IPS-15b (cell line): Measurements from ENCODE around the gene TMEM184B.
A peak's percentile ranks its signal among the peaks of the same experiment; 100 is the strongest.

Experiments used
- H3K27me3 ChIP-seq: one replicate; pipeline ENCODE4 v1.6.1; 2013; ENCODE audit warnings: low read length; ENCODE audit not compliant: control insufficient read depth, insufficient read depth
- H3K36me3 ChIP-seq: one replicate; pipeline ENCODE4 v1.6.1; 2013; ENCODE audit warnings: low read length; ENCODE audit not compliant: control insufficient read depth, insufficient read depth
- H3K4me1 ChIP-seq: one replicate; pipeline ENCODE4 v1.6.1; 2013; ENCODE audit warnings: mild to moderate bottlenecking, low read length; ENCODE audit not compliant: control insufficient read depth, insufficient read depth
- H3K4me3 ChIP-seq: one replicate; pipeline ENCODE4 v1.5.1; 2013; ENCODE audit warnings: low read depth, low read length
- H3K9ac ChIP-seq: one replicate; pipeline ENCODE4 v1.6.1; 2013; ENCODE audit warnings: low read depth, mild to moderate bottlenecking, low read length
- H3K9me3 ChIP-seq: one replicate; pipeline ENCODE4 v1.6.1; 2013; ENCODE audit warnings: mild to moderate bottlenecking, low read length; ENCODE audit not compliant: control insufficient read depth, insufficient read depth

TMEM184B gene

GRCh38 chr22:38272373-38273134 is at the start of gene TMEM184B:
Gene TMEM184B, minus strand, starts transcription at chr22:38273010. Its CDS starts 25,049 bp downstream, at chr22:38247961.
- H3K4me1 ChIP-seq, result peaks cover 8% of the 10 kb centered on the region
- no peaks in the 10 kb centered on the region for H3K36me3 ChIP-seq
- peaks cover 7% of the 10 kb centered on the region for H3K27me3 ChIP-seq
- peak within 1 kb of the TSS; percentile 79 for H3K9ac ChIP-seq
- no peaks in the 10 kb centered on the region for H3K9me3 ChIP-seq
- peak within 1 kb of the TSS; percentile 95 for H3K4me3 ChIP-seq

GRCh38 chr22:38320605-38321402 is 48.0 kb upstream of the TMEM184B start:
- Histone ChIP-seq H3K4me3 (no peak overlapping the region), H3K9ac (no peak overlapping the region), H3K27me3 (no peaks in the 10 kb centered on the region), H3K36me3 (no peaks in the 10 kb centered on the region), H3K4me1 (peaks cover 9% of the 10 kb centered on the region), H3K9me3 (no peaks in the 10 kb centered on the region)

DNA sequence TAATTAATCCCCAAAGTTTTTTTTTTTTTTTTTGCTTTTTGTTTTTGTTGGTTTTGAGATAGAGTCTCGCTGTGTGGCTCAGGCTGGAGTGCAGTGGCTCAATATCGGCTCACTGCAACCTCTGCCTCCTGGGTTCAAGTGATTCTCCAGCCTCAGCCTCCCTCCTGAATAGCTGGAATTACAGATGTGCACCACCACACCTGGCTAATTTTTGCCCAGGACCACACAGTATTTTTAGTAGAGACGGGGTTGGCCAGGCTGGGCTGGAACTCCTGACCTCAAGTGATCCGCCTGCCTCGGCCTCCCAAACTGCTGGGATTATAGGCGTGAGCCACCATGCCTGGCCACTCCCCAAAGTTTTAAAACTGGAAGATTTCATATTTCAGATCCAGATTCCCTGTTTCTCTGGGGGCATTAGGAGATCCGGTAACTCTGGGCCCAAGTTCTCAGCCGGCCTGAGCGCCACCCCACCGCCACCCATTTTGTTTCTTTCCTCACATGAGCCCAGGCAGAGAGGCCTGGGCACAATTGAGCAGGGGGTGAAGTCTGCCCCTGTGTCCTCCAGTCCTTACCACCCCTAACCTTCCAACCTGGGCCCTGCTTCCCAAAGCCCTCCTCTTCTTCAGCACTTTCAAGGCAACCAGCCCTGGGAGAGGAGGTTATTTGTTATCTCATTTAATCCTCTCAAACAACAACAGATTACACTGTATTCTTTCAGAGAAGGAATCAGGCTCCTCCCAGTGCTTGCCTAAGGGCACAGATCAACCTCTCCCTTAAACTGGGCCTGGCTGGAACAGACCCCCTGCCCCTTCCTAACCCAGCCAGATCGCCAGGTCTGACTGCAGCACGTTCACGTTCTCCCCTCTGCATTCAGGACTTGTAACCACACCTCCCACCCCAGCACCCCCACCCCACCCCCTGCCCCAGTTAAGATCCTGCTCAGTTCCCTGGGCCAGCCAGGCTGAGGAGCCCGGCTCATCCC is 46.3 kb upstream of the TMEM184B start:
- Histone ChIP-seq H3K4me1 (peaks cover 16% of the 10 kb centered on the region), H3K9ac (no peak overlapping the region), H3K27me3 (no peaks in the 10 kb centered on the region), H3K9me3 (no peaks in the 10 kb centered on the region), H3K4me3 (no peak overlapping the region), H3K36me3 (peaks cover 1% of the 10 kb centered on the region)

DNA sequence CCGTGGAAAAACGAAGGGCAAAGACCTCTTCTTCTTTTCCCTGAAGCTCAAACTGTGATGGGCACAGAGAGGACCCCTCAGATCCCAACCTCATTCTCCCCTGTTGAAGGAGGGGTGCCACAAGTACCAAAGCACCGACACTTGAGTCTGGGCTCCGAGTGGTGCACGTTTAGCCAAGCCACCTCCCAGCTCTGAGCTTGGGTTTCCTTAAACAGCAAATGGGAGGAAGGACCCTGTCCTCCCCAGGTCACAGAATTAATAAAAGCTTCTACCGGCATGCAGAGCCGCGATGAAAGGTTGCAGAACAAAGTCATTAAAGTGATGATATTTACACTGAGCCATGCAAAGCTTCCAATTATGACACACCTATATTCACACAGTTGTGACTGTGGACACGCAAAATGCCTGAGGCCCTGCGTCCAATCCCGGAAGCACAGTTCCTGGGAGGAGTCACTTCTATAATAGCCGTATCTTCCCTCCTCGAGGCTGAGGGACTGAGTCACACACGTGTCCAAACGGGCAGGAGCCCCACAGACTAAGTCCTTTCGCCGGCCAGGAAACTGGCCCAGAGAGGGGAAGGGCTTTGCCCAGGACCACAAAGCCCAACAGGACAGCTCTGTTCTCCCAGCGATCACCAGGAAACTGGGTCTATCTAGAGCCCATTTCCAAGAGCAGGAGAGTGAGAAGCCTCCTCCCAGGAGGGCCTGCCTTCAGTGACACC is 45.3 kb upstream of the TMEM184B start:
- Histone ChIP-seq H3K27me3 (no peaks in the 10 kb centered on the region), H3K4me1 (peaks cover 18% of the 10 kb centered on the region), H3K4me3 (peak overlapping the region; percentile 67), H3K36me3 (peaks cover 6% of the 10 kb centered on the region), H3K9me3 (no peaks in the 10 kb centered on the region), H3K9ac (peak overlapping the region; percentile 71)

DNA sequence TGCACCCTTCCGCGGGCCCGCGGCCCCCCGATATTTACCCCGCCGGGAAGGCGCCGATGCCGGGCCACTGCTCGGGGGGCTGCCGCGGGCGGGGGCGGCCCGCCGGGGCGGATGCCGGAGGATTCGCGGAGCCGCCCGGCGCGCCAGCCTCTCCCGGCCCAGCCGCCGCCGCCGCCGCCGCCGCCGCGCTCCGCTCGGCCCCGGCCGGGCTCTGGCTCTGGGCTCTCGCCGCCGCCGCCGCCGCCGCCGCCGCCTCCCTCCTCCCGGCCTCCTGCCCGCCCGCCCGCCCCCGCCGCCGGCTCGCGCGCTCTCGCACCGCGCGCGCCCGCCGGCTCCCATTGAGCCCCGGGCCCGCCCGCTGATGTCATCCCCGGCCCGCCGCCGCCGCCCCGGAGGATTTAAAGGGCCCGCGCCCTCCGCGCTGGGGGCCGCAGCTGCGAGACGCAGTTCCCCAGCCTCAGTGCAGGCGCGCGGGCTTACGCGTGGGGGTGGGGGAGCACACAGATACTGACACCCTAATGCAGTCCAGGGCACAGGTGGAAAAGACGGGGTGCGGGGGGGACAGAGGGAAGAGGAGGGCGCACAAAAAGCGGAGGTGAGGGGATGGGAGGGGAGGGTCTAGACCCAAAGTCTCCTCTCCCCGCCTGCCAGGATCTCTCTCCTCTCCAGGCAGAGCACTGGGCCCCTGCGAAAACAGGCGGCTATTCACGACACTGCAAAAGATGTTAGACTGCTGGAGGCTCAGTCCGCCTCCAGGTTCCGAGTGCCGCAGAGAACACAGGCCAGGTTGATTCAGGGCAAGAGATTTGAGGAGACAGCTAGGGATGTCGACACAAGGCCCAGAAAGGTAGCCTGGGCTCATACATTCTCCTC is 44.5 kb upstream of the TMEM184B start, which contains the start of gene CSNK1E:
Gene CSNK1E (minus strand): TSS at position 312 of the 873 bp plus-strand sequence. CDS start 3,276 bp downstream, outside the sequence.
- no peaks in the 10 kb centered on the region for H3K9me3 ChIP-seq
- H3K9ac ChIP-seq, result peak within 1 kb of the TSS; percentile 95
- H3K4me3 ChIP-seq, result peak within 1 kb of the TSS; percentile 85
- H3K36me3 ChIP-seq, result peaks cover 13% of the 10 kb centered on the region
- no peaks in the 10 kb centered on the region for H3K27me3 ChIP-seq
- peaks cover 18% of the 10 kb centered on the region for H3K4me1 ChIP-seq

GRCh38 chr22:38316364-38317121 is 43.7 kb upstream of the TMEM184B start:
- H3K36me3 ChIP-seq, result peaks cover 18% of the 10 kb centered on the region
- H3K4me3 ChIP-seq, result peak overlapping the region; percentile 85
- H3K27me3 ChIP-seq, result no peaks in the 10 kb centered on the region
- peaks cover 18% of the 10 kb centered on the region for H3K4me1 ChIP-seq
- peak overlapping the region; percentile 95 for H3K9ac ChIP-seq
- H3K9me3 ChIP-seq, result no peaks in the 10 kb centered on the region

DNA sequence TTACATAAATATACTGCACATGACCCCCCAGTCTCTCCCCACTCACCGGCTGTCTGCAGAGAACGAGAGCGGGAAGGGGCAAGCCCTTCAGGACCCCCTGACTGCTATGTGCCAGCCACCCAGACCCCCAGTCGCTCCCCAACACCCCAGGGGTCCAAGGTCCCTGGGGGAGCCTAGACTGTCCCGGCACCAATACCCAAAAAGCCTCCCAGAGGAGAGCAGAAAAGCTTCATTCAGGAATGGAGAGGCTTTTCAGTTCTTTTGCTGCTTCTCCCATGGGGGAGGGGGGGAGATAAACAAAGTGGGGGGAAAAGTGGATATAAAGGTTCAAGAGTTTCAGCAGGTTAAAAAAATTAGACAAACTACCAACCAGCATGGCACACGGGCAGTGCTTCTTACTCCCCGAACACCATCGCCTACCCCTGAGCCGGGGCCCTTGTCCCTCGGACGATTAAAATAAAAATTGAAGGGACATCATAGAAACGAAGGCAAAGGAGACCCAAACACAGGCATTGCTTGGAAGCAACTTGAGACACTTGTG is 43.1 kb upstream of the TMEM184B start:
- Histone ChIP-seq H3K9me3 (no peaks in the 10 kb centered on the region), H3K27me3 (no peaks in the 10 kb centered on the region), H3K4me1 (peaks cover 18% of the 10 kb centered on the region), H3K9ac (peak overlapping the region; percentile 95), H3K36me3 (peaks cover 25% of the 10 kb centered on the region), H3K4me3 (peak overlapping the region; percentile 85)

DNA sequence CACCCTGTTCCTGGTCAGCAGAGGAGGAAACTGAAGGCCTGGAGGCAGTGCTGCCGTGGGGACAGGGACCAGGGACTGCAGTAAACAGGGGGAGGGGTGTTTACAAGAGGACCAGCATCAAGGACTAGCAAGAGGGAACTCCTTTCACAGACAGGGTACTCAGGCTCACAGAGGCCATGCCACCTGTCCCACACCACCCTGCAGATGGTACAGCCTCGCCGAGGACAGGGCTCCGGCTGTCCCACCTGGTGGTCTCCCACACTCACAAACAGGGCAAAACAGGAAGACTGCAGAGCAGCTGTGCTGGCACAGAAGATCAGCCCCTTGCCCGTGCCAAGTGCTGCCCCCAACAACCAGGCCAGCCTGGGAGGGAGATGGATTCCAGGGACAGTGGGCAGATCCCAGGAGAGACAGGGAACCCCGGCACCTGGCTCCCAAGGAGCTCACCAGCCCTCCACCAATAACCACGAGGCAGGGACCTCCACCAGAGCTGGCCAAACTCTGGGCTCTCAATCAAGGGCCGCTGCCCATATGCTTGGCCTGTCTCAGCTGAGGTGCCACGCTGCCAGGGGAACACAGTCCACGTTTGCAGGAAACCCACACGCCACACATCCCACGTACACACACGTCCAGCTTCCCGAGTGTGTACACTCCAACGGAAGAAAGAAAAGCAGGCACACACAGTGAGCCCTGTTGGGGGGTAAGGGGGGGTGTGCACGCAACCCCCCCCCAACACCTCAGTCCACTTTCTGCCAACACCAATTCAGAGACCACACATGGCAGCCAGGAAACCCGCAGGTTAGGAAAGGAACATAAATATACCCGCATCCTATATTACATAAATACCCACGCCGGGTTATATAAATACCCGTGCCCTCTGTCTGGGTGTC is 42.4 kb upstream of the TMEM184B start:
- H3K36me3 ChIP-seq, result peaks cover 32% of the 10 kb centered on the region
- no peaks in the 10 kb centered on the region for H3K27me3 ChIP-seq
- peak overlapping the region; percentile 85 for H3K4me3 ChIP-seq
- H3K4me1 ChIP-seq, result peaks cover 18% of the 10 kb centered on the region
- no peaks in the 10 kb centered on the region for H3K9me3 ChIP-seq
- H3K9ac ChIP-seq, result peak overlapping the region; percentile 95
